GM18502 (cell line): Measurements from ENCODE around the gene B3GNT3.
A peak's percentile ranks its signal among the peaks of the same experiment; 100 is the strongest.

Experiments used
- ATAC-seq: cut with Tn5 transposase; IDR thresholded peaks from one replicate; pipeline ENCODE4 v1.9.1; 2021; ENCODE audit warnings: mild to moderate bottlenecking; ENCODE audit not compliant: unreplicated experiment, poor library complexity

B3GNT3 gene

DNA sequence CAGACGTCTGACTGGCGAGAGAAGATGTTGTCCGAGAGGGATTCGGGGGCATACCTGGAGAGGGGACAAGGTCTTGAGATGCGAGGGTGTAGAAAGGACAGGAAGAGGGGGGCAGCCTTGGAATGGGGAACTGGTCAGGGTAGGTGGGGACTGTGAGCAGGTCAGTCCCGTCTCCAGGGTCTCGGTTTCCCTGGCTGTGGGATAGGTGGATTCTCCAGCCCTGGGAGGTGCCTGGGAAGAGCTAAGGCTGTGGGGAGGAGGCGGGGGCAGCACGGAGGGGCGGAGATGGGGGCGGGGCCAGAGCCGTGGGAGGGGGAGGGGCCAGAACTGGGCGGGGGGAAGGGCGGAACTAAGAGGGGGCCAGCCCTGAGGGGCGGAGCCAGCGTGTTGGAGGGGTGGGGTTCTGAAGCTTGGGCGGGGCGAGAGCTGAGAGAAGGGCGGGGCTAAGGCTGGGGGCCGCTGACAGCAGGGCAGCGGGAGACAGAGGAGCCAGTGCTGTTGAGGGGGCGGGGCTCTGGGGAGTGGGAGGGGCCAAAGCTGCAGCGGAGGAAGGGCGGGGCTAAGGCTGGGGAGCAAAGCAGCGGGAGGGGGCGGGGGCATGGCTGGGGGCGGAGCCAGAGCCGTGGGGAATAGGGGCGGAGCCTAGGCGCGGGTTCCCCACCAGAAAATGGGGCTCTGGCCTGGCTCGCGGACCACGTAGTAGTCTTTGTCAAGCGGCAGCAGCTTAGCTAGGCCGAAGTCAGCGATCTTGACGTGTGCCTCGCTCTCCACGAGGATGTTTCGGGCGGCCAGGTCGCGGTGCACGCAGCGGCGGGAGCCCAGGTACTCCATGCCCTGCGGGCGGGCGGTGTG is 35.9 kb downstream of the B3GNT3 start:
- no peak for ATAC-seq

- ATAC-seq: no peak
These were observed 36.5 kb downstream of the B3GNT3 start for GRCh38 chr19:17831419-17831888.

DNA sequence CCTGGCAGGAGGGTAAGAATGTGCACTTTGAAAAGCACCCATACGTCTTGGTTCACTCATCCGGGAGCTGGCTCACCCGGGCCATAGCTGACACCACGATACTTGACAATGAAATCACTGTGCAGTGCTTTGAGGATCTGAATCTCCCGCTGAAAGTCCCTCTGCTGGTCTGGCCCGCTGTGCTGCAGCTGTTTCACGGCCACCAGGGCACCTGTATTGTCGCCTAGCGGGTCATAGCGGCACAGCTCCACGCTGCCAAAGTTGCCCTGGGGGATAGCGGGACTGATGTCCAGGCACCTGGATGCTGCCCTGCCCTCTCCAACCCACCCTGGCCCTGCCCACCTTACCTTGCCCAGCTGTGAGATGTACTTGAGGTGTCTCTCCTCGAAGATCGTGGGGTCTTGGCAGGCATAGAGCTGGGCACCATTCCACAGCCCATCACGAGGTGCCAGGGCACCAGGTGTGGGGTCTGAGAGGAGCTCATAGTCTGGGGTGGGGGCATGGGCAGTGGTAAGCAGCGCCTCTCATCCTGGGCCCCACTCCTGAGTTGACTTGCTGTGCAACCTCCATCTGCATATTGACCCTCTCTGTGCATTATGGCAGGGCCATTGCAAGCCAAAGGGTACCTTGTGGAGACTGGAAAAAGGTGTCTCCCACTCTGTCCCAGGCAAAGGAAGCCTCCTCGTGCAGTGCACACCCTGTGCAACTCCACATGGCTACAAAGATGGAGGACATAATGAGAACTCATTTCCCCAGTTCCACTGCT is 37.7 kb downstream of the B3GNT3 start:
- ATAC-seq: no peak

DNA sequence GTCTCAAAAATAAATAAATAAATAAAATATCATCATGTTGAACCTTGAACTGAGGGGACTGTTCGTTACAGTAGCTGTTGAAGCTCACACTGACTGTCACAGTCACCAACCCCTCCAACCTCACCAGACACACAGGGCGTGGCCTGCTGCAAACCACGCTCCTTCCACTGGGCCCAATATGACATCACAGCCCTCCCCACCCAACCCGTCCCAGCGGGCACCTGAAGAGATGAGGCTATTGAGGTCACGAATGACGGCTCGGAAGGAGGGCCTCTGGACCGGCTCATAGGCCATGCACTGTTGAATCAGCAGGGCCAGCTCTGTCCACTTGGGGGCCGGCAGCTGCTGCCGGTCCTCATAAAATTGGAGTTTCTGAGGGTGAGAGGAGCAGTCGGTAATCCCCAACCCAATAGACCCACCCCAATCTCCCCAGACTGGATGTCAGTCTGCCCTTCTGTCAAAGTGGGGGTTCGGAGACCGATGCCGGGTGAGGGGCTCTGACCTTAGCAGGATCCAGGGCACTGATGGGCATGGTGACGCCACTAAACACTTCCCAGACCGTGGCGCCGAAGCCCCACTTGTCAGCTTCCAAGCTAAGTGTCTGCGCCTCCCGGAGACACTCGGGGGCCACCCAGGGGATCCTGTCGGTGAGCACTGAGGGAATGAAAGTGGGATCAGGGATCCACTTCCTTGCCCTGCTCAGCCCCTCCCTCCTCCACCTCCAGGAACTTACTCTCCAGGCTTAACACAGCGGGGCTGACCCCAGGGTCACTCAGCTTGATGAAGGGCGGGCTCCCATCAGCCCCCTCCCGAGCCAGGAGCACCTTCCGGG is 39.6 kb downstream of the B3GNT3 start:
- ATAC-seq: no peak

- ATAC-seq: no peak
These were observed 40.5 kb downstream of the B3GNT3 start for GRCh38 chr19:17835182-17836006.

GRCh38 chr19:17836530-17836929 is 41.6 kb downstream of the B3GNT3 start:
- ATAC-seq: no peak

DNA sequence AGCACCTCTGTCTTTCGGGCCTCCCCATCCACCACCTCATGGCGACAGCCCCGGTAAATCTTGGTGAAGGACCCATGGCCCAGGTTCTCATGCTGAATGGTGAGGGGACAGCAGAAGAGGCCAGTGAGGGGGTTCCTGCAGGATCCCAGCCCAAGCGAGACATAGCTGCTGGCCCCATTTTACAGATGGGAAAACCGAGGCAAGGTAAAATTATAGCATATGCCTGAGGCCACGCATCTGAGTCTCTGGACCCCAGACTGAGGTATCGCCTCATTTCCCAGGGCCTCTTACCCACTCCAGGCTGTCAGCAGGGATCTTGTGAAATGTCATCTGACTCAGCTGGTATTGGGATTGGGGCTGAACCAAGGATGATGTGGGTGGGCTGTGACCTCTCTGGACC is 43.0 kb downstream of the B3GNT3 start:
- ATAC-seq: no peak

DNA sequence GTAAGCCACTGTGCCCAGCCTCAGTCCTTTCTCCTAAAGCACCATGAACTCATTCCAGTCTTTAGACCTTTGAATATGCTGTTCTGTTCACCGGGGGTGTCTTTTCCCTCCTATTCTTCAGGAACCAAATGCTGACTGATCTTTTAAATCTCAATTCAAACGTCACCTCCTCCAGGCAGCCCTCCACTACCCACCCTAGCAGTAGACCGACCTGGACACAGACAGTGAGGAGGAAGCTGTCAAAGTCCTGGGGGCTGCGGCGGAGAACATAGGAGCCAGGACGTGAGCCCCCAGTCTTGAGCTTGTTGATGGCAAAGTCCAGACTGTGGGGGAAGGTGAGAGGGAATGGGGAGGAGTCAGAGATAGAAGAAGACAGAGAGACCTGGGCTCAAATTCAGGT is 45.1 kb downstream of the B3GNT3 start:
- no peak for ATAC-seq

DNA sequence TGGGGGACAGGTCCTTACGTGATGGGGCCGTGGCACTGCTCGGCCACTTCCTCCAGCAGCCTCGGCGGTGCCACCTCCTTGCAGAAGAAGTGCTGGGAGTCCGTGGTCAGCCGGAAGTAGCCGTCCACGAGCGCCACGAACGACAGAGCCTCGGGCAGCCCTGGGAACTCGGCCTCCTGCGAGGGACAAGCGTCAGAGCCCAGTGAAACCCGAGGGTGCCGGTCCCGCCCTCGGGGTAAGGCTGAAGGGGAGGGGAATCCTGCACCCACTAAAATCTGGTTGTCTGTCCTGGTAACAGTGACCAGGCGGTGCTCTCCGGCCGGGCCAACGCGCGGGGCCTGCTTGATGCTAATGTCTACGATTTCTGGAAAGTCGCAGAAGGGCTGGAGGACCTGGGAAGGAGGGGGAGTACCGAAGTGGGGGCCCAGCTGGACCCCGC is 46.5 kb downstream of the B3GNT3 start:
- ATAC-seq: no peak

GRCh38 chr19:17841810-17842662 is 47.1 kb downstream of the B3GNT3 start:
- no peak for ATAC-seq

GRCh38 chr19:17842663-17843291 is 47.8 kb downstream of the B3GNT3 start:
- ATAC-seq: no peak

DNA sequence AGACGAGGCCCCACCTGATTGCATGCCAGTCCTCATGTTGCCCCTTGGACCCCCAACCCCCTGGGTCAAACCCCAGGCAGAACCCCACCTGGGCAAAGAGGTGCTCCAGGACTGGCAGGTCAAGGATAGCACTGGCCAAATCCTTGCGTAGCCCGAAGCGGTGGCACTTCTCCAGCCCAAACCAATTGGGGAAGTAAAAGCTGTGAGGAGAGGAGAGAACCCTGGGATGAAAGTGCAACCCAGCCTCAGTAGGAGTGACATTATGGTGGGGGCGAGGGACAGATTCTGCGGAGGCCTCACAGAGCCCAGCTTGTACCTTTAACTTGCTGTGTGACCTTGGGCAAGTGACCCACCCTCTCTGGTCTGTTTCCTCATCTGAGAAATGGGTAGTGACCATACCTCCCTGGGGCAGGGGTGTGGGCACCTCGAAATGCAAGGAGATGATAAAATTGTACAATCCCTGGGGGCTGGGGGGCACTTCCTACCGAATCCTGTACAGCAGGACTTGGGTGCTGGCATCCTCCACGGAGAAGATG is 48.4 kb downstream of the B3GNT3 start:
- ATAC-seq: no peak

DNA sequence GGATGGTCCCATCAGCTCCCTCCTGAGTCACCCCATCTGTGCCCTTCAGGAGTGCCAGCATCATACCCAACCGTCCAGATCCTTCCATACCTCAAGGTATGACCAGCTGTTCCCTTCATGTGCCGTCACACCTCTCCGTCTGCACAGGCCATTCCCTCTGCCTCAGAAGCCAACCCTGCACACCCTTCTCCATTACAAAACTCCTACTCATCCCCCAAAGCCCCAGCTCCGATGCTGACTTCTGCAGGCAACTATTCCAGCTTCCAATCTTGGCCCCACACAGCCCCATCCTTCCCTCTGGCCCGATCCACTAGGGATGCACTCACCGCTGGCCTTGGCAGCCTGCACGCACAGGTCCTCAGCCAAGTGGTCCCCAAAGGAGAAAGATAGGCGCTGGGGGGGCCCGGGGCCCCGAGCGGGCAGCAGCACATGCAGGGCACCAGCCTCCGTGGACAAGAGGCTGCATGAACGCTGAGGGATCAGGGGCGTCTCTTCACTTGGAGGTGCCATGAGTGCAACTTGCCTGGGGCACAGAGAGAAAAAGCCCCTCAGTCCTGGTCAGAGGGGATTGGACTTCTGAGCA is 49.1 kb downstream of the B3GNT3 start:
- ATAC-seq: no peak

DNA sequence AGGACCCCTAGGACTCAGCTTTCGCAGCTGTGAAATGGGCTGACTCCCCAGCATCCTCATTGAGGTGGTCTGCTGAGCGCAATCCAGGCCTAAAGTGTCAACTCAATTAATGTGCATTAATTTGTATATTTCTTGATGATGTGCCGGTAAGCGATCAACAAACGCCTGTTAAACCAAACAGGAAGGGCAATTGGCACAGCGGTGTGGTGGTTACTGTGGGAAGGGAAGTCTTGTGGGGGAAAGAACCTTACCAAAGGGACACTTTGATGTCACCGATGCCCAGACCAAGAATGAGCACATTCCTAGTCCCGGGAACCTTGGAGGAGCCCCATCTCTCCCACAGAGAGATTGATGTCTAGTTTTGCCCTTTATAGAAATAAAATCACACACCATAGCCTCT is 51.2 kb downstream of the B3GNT3 start:
- ATAC-seq: no peak

GRCh38 chr19:17847538-17848366 is 52.8 kb downstream of the B3GNT3 start, which contains the start of gene JAK3:
Gene JAK3 (minus strand): TSS chr19:17847982. CDS start chr19:17844417, 3,565 bp downstream.
- ATAC-seq: peak; percentile 55

DNA sequence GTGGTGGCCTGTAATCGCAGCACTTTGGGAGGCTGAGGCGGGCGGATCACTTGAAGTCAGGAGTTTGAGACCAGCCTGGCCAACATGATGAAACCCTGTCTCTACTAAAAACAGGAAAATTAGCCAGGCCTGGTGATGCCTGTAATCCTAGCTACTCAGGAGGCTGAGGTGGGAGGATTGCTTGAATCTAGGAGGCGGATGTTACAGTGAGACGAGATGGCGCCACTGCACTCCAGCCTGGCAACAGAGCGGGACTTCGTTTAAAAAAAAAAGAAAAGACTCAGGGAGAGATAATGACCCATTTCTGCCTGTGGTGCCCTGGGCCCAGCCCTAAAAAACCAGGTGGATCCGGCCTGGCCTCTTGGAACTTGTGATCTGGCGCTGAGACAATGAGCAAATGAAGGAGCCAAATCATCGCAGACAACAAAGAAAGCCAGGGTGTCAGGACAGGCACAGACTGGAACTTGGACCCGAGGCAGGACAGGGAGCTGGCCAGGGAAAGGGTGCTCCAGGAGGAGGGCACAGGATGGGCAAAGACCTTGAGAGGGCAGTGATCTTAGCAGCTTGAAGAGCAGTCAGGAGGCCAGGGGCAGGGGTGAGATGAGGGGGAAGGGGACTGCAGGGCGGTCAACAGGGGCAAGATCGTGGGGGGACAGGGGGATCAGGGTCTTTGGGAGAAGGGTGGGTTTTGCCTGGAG is 53.8 kb downstream of the B3GNT3 start:
- no peak for ATAC-seq
